Measurements from ENCODE around the gene CACNB2.

DNA sequence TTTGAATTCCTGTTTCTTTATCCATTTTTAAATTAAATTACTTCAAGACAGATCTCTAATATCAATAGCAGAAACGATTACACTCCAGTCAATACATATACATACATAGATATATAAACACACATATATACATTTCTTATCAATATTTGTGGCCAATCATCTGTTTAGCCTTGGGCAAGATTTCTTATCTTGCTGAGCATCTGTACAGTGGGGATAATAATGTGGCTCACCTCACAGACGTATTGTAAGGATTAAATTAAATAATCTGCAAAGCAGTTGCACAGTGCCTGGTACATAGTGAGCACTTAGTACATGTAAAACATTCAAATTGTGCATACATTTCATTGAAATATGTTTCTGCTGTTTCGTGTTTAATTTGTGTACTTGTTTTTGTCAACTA, 17.5 kb upstream of the CACNB2 start:
- TF ChIP-seq, protein P1, sequence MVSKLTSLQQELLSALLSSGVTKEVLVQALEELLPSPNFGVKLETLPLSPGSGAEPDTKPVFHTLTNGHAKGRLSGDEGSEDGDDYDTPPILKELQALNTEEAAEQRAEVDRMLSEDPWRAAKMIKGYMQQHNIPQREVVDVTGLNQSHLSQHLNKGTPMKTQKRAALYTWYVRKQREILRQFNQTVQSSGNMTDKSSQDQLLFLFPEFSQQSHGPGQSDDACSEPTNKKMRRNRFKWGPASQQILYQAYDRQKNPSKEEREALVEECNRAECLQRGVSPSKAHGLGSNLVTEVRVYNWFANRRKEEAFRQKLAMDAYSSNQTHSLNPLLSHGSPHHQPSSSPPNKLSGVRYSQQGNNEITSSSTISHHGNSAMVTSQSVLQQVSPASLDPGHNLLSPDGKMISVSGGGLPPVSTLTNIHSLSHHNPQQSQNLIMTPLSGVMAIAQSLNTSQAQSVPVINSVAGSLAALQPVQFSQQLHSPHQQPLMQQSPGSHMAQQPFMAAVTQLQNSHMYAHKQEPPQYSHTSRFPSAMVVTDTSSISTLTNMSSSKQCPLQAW (CRISPR knock-in tag; IDR thresholded peaks at IDR 0.05), result no peak
- TF ChIP-seq ZBTB8A (CRISPR knock-in tag; IDR thresholded peaks at IDR 0.05; ENCODE audit: borderline replicate concordance, low read depth) (no peak), CEBPB (IDR thresholded peaks at IDR 0.05; ENCODE audit: borderline replicate concordance, low read depth, low read length) (no peak), NFYB (CRISPR knock-in tag; IDR thresholded peaks at IDR 0.05) (no peak), EZH2 (conservative IDR thresholded peaks at IDR 0.05; ENCODE audit: low read depth, low read length) (no peak), CEBPG (CRISPR knock-in tag; IDR thresholded peaks at IDR 0.05) (no peak), TCF7 (IDR thresholded peaks at IDR 0.05; ENCODE audit: low read depth) (no peak), SMC3 (IDR thresholded peaks at IDR 0.05; ENCODE audit: low read length) (no peak), POLR2AphosphoS2 (IDR thresholded peaks at IDR 0.05; ENCODE audit: low read depth, low read length) (no peak), NFRKB (IDR thresholded peaks at IDR 0.05) (no peak), SRF (IDR thresholded peaks at IDR 0.05; ENCODE audit: low read depth, low read length) (no peak), HNRNPL (IDR thresholded peaks at IDR 0.05; ENCODE audit: low read depth, low read length) (no peak)
- TF ChIP-seq, protein P2, sequence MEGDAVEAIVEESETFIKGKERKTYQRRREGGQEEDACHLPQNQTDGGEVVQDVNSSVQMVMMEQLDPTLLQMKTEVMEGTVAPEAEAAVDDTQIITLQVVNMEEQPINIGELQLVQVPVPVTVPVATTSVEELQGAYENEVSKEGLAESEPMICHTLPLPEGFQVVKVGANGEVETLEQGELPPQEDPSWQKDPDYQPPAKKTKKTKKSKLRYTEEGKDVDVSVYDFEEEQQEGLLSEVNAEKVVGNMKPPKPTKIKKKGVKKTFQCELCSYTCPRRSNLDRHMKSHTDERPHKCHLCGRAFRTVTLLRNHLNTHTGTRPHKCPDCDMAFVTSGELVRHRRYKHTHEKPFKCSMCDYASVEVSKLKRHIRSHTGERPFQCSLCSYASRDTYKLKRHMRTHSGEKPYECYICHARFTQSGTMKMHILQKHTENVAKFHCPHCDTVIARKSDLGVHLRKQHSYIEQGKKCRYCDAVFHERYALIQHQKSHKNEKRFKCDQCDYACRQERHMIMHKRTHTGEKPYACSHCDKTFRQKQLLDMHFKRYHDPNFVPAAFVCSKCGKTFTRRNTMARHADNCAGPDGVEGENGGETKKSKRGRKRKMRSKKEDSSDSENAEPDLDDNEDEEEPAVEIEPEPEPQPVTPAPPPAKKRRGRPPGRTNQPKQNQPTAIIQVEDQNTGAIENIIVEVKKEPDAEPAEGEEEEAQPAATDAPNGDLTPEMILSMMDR (CRISPR knock-in tag; IDR thresholded peaks at IDR 0.05), result no peak
